Naive B cell (primary cell): ENCODE measurements around the gene EPHB3. TPM values are rescaled to one million over a fixed set of nuclear protein-coding genes. Genes with fewer than 3 reads are reported as not detected.
"Not testable (repeated sequence)": the region's sequence is repeated elsewhere in the genome, so short reads cannot be mapped to it uniquely, and the experiment has no call there.

ENCODE experiments used
- ATAC-seq, 2 donors: fragments of 150-1000 bp; cut with Tn5 transposase; 2 replicates each; pipeline ENCODE4 v1.10.0; 2021; ENCODE audit warnings: low read depth in 2 of 2, mild to moderate bottlenecking in 2 of 2, moderate library complexity in 2 of 2
- DNase-seq: peaks from one replicate; pipeline ENCODE4 v3.0.0; 2022
- H3K27ac Mint-ChIP-seq, 6 donors: one replicate each; pipeline ENCODE4 v1.8.0; 2020 to 2022; ENCODE audit warnings: mild to moderate bottlenecking in 6 of 6, mixed read lengths in 6 of 6, moderate library complexity in 5 of 6, inconsistent platforms in 2 of 6
- H3K27me3 Mint-ChIP-seq, 3 donors: one replicate each; pipeline ENCODE4 v1.8.0; 2021 to 2022; ENCODE audit warnings: mixed read lengths in 3 of 3, mild to moderate bottlenecking in 1 of 3
- H3K36me3 Mint-ChIP-seq, 2 donors: one replicate each; pipeline ENCODE4 v1.8.0; 2020 to 2022; ENCODE audit warnings: mixed read lengths in 2 of 2, inconsistent platforms in 1 of 2, mild to moderate bottlenecking in 1 of 2
- H3K4me1 Mint-ChIP-seq, 3 donors: one replicate each; pipeline ENCODE4 v1.8.0; 2020 to 2022; ENCODE audit warnings: mixed read lengths in 3 of 3, inconsistent platforms in 1 of 3, mild to moderate bottlenecking in 1 of 3, moderate library complexity in 1 of 3
- H3K4me3 Mint-ChIP-seq, 8 donors: one replicate each; pipeline ENCODE4 v1.8.0; 2020 to 2022; ENCODE audit warnings: mild to moderate bottlenecking in 8 of 8, mixed read lengths in 8 of 8, moderate library complexity in 8 of 8, inconsistent platforms in 2 of 8
- H3K9me3 Mint-ChIP-seq, 7 donors: one replicate each; pipeline ENCODE4 v1.8.0; 2020 to 2022; ENCODE audit warnings: mixed read lengths in 7 of 7, mild to moderate bottlenecking in 5 of 7, inconsistent platforms in 2 of 7, moderate library complexity in 1 of 7
- polyA plus RNA-seq, 6 donors: library from polyadenylated mRNA; unstranded; fragments of 300-500 nt; fragmentation: Illumina TruSeq; gene quantifications; one replicate each; pipeline ENCODE4 v1.2.3, GENCODE V29; 2021; ENCODE audit warnings: low read depth in 6 of 6

The EPHB3 gene
- polyA plus RNA-seq, 6 donors from 2014 or later: not detected

DNA sequence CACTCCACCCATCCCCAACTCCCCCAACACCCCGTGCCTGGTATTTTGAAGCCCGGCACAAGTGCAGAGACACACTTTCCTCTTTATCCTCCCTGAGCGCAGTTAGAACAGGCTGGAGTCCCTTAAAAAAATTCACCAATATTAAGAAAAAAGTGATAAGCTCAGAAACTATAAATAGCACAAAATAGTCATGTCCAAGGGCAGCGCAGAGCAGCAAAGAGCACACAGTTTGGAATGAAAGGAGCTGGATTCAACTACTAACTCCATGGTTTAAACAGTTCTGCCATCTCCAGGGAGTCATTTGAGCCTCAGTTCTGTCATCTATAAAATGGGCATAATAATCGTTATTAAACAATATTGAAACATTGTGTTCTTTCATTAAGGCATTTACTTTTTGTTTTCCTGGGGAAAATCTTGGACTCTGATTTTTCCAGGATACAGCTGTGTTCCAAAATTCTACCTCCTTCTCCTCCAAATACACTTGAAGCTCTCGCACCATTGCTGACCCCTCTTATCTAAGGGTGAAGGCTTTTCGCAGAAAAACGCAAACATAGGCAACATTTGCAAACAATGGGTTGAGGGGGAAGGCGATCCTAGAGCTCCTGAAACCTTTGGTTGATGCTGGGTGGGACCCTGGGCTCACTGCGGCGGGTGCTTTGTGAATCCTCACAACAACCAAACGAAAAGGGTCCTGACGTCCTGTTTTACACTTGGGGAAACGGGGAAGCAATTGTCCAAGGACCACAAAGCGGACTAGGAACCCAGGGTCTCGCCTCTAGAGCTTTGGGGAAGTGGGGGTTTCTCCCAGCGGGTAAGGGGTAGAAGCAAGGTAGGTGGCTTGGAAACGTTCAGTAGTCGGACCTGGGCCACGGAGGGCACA lies 41.8 kb downstream of the EPHB3 start:
- DNase-seq (no peak), ATAC-seq (peak in 1 of 2 donors; percentile 28)
- Mint-ChIP-seq H3K27ac (peak overlapping the region in 2 of 6 donors; percentile 49 to 75), H3K36me3 (peaks cover 0 to 20% of the 10 kb centered on the region in 2 donors), H3K27me3 (peaks cover 53 to 75% (median 69%) of the 10 kb centered on the region in 3 donors), H3K9me3 (peaks cover 0 to 2% (median 0%) of the 10 kb centered on the region in 7 donors), H3K4me3 (peak overlapping the region in 7 of 8 donors; percentile 70 to 82 (median 76)), H3K4me1 (peaks cover 26 to 37% (median 28%) of the 10 kb centered on the region in 3 donors)

GRCh38 chr3:184604039-184604601 lies 42.5 kb downstream of the EPHB3 start:
- H3K4me1 Mint-ChIP-seq: peaks cover 26 to 37% (median 28%) of the 10 kb centered on the region in 3 donors
- peak overlapping the region in 6 of 8 donors; percentile 70 to 82 (median 76) for H3K4me3 Mint-ChIP-seq
- peaks cover 0 to 20% of the 10 kb centered on the region in 2 donors for H3K36me3 Mint-ChIP-seq
- H3K27ac Mint-ChIP-seq: no peak overlapping the region
- H3K27me3 Mint-ChIP-seq: peaks cover 53 to 74% (median 67%) of the 10 kb centered on the region in 3 donors
- ATAC-seq (peak in 1 of 2 donors; percentile 39), DNase-seq (no peak)
- peaks cover 0 to 2% (median 0%) of the 10 kb centered on the region in 7 donors for H3K9me3 Mint-ChIP-seq

DNA sequence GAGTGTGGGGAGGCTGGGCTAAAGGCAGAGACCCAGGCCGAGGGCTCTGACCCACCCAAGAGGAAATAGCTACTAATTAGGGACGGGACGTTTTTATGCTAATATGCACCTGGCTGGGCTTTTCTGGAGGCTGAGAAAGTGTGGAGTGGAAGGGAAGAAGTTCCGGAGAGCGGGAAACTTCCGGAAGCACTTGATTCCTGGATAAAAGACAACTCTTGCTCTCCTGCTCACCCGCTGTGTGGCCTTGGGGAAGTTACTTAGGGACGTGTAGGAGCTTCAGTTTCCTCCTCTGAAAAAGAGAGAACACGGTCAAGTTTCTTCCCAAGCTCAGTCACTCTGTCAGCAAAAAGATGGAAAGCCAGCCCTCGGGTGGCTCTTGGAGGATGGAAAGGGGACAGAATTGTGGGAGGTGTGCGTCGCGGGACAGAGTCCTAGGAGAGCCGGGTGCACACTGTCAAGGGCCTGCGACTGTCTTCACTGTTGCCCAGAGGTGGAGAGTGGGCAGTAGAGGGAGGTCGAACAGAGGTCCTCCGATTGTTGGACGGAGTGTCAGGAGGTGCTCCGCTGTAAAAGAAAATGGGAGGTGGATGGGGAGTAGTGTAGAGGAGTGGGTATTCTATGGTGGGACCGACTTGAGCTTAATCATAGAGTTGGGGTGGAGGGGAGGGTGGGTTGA lies 43.2 kb downstream of the EPHB3 start:
- no peak for DNase-seq
- Mint-ChIP-seq H3K27ac (no peak overlapping the region), H3K36me3 (peaks cover 0 to 20% of the 10 kb centered on the region in 2 donors), H3K4me3 (peak overlapping the region in 7 of 8 donors; percentile 21 to 78 (median 70)), H3K9me3 (peaks cover 0 to 2% (median 0%) of the 10 kb centered on the region in 7 donors), H3K4me1 (peaks cover 26 to 37% (median 28%) of the 10 kb centered on the region in 3 donors), H3K27me3 (peaks cover 51 to 68% (median 63%) of the 10 kb centered on the region in 3 donors)
- ATAC-seq: peak in 1 of 2 donors; percentile 12

GRCh38 chr3:184608209-184608608 lies 46.6 kb downstream of the EPHB3 start:
- peaks cover 33 to 39% (median 37%) of the 10 kb centered on the region in 3 donors for H3K27me3 Mint-ChIP-seq

DNA sequence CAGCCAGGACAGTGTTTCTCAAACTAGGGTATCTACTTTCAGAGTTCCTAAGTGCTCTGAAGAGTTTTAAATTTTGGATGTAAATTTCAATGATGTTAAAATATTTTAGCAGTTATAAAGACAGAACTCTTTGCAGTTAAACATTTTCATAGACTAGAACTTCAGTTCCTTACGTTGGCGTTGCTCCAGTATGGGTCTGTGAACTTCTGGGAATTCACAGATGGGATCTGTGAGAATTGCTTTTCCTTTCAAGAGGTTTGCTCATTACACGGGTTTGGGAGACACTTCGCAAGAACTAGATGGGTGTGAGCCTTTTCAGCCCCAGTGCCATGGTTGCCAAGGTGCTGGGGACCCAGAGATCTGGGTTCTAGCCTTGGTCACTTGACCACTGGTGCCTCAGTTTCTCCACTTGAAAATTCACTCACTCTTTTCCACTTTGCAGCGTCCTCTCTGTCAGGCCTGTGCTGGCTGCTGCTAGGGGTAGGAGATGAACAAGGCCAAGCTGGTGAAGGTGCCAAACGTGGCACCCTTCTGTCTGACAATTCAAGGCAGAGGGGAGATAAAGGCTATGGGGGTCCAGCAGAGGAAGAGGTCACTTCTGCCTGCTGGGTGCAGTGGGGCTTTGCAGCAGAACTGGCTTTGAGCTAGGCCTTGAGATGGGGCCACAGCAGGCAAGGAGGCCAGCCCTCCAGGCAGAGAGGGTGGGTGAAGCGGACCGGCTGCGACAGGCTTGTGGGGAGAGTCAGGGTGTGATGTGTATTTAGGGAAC lies 48.1 kb downstream of the EPHB3 start:
- H3K4me1 Mint-ChIP-seq: peaks cover 3 to 6% (median 4%) of the 10 kb centered on the region in 3 donors
- H3K27me3 Mint-ChIP-seq: peaks cover 31 to 35% (median 34%) of the 10 kb centered on the region in 3 donors
- H3K27ac Mint-ChIP-seq: no peak overlapping the region
- no peak for ATAC-seq
- no peaks in the 10 kb centered on the region for H3K9me3 Mint-ChIP-seq
- DNase-seq: no peak
- H3K36me3 Mint-ChIP-seq: peaks cover 0 to 9% of the 10 kb centered on the region in 2 donors
- H3K4me3 Mint-ChIP-seq: no peak overlapping the region

More at GRCh38 chr3:184608209-184608608, 46.6 kb downstream of the EPHB3 start:
- peaks cover 0 to 11% of the 10 kb centered on the region in 2 donors for H3K36me3 Mint-ChIP-seq
- no peaks in the 10 kb centered on the region for H3K9me3 Mint-ChIP-seq
- peaks cover 13 to 15% (median 13%) of the 10 kb centered on the region in 3 donors for H3K4me1 Mint-ChIP-seq
- no peak overlapping the region for H3K27ac Mint-ChIP-seq
- DNase-seq (no peak), ATAC-seq (no peak)
- H3K4me3 Mint-ChIP-seq: no peak overlapping the region

DNA sequence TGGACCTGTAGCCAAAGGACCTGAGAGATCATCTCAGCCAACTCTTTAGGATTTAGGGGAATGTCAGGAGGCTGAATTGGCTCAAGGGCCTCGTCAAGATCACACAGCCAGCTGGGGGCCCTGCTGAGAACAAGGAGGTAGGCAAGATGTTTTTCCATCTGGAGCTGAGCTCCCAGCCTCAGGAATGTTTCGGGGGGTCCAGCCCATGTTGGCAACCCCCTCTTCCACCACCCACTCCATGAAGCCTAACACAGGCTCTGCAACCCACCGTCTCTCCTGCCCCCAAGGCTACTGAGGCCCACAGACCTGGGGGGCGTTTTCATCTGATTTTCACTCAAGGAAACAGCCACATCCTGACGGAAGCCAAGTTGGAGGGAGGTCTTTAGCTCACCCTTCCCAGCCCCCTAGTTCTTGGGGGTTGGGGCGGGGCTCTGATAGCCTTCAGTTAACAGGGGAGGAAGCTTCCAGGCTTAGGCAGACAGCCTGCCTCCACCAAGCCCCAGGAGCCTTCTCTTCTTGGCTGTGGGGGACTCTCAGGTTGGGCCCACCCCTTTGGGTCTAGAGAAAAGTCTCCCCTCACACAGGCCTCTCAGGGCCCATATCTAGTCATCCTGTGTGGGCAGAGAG lies 48.8 kb downstream of the EPHB3 start:
- DNase-seq (no peak), ATAC-seq (no peak)
- Mint-ChIP-seq H3K36me3 (peaks cover 0 to 2% of the 10 kb centered on the region in 2 donors), H3K27me3 (peaks cover 27 to 33% (median 32%) of the 10 kb centered on the region in 3 donors), H3K4me3 (no peak overlapping the region), H3K4me1 (no peaks in the 10 kb centered on the region), H3K9me3 (no peaks in the 10 kb centered on the region), H3K27ac (no peak overlapping the region)

- Mint-ChIP-seq H3K36me3 (no peaks in the 10 kb centered on the region), H3K4me3 (no peak overlapping the region), H3K4me1 (no peaks in the 10 kb centered on the region), H3K27me3 (peaks cover 18 to 30% (median 20%) of the 10 kb centered on the region in 3 donors), H3K27ac (no peak overlapping the region), H3K9me3 (no peaks in the 10 kb centered on the region)
- DNase-seq (no peak), ATAC-seq (no peak)
These were observed 50.2 kb downstream of the EPHB3 start for GRCh38 chr3:184611607-184612281.

GRCh38 chr3:184615396-184615795 lies 53.8 kb downstream of the EPHB3 start:
- ATAC-seq: no peak
- Mint-ChIP-seq H3K36me3 (no peaks in the 10 kb centered on the region), H3K27me3 (peaks cover 20 to 46% (median 32%) of the 10 kb centered on the region in 3 donors), H3K4me1 (peaks cover 6 to 20% (median 9%) of the 10 kb centered on the region in 3 donors), H3K9me3 (no peaks in the 10 kb centered on the region), H3K4me3 (no peak overlapping the region), H3K27ac (no peak overlapping the region)
- DNase-seq: no peak

GRCh38 chr3:184616436-184616835 lies 54.9 kb downstream of the EPHB3 start:
- DNase-seq (no peak), ATAC-seq (no peak)
- H3K27me3 Mint-ChIP-seq: peaks cover 20 to 50% (median 34%) of the 10 kb centered on the region in 3 donors
- H3K4me3 Mint-ChIP-seq: no peak overlapping the region
- H3K9me3 Mint-ChIP-seq: no peaks in the 10 kb centered on the region
- H3K4me1 Mint-ChIP-seq: peaks cover 6 to 20% (median 9%) of the 10 kb centered on the region in 3 donors
- H3K27ac Mint-ChIP-seq: no peak overlapping the region
- H3K36me3 Mint-ChIP-seq: no peaks in the 10 kb centered on the region

DNA sequence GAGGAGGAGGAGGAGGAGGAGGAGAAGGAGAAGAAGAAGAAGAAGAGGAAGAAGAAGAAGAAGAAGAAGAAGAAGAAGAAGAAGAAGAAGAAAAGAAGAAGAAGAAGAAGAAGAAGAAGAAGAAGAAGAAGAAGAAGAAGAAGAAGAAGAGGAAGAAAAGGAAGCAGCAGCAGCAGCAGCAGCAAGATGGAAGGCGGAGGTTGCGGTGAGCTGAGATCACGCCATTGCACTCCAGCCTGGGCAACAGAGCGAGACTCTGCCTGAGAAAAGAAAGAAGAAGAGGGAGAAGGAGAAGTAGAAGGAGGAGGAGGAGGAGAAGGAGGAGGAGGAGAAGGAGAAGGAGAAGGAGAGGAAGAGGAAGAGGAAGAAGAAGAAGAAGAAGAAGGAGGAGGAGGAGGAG lies 55.7 kb downstream of the EPHB3 start:
- Mint-ChIP-seq H3K27me3 (peaks cover 19 to 50% (median 34%) of the 10 kb centered on the region in 3 donors), H3K4me1 (peaks cover 6 to 20% (median 9%) of the 10 kb centered on the region in 3 donors), H3K27ac (peak overlapping the region in 2 of 6 donors; percentile 25 to 51)
- not testable (repeated sequence) for DNase-seq, ATAC-seq, H3K9me3 Mint-ChIP-seq, H3K36me3 Mint-ChIP-seq, H3K4me3 Mint-ChIP-seq

DNA sequence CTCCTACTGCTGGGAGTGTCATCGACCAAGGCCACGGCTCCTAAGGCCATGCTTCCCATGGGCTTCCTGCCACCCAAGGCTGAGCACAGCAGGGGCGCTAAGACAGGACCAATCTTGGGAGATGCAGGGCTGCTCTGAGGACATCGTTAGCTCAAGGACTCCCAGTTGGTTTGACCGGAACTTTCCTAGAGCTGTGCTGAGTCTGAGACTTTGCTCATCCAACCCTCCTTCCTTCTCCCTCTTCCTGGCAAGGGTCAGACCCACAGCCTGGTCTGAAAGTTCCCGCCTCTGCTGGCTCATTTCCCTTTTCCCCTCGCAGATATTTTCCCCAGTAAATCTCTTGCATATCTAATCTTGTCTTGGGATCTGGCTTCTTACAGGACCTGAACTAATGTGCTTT lies 57.2 kb downstream of the EPHB3 start:
- H3K27me3 Mint-ChIP-seq: peaks cover 12 to 42% (median 28%) of the 10 kb centered on the region in 3 donors
- H3K27ac Mint-ChIP-seq: peak overlapping the region in 2 of 6 donors; percentile 46 to 52

GRCh38 chr3:184619369-184619768 lies 57.8 kb downstream of the EPHB3 start:
- DNase-seq (no peak), ATAC-seq (peak; percentile 25 to 59)
- Mint-ChIP-seq H3K4me1 (peaks cover 6 to 20% (median 9%) of the 10 kb centered on the region in 3 donors), H3K27me3 (peaks cover 10 to 42% (median 28%) of the 10 kb centered on the region in 3 donors), H3K9me3 (no peaks in the 10 kb centered on the region), H3K4me3 (peak overlapping the region in 1 of 8 donors; percentile 70), H3K36me3 (no peaks in the 10 kb centered on the region), H3K27ac (peak overlapping the region in 1 of 6 donors; percentile 46)

More for the DNA sequence above, 57.2 kb downstream of the EPHB3 start:
- Mint-ChIP-seq H3K4me3 (no peak overlapping the region), H3K4me1 (peaks cover 6 to 20% (median 9%) of the 10 kb centered on the region in 3 donors), H3K36me3 (no peaks in the 10 kb centered on the region), H3K9me3 (no peaks in the 10 kb centered on the region)
- ATAC-seq (no peak), DNase-seq (no peak)
